ENCODE results near the gene ARHGAP42. TPM values are rescaled to one million over a fixed set of nuclear protein-coding genes. Genes with fewer than 3 reads are reported as not detected.

ARHGAP42 gene
- total and polyA plus RNA-seq, 10 of the 15 experiments (the other 5 are each of a cell fraction or from before 2014, with no cell fraction given) = 1.8 to 6.3 (median 3.2) TPM

- TF ChIP-seq NKRF (conservative IDR thresholded peaks at IDR 0.05) (no peak), CHD2 (IDR thresholded peaks at IDR 0.05; ENCODE audit: borderline replicate concordance, low read depth, low read length) (no peak), IRF5 (IDR thresholded peaks at IDR 0.05; ENCODE audit: borderline replicate concordance) (no peak), DPF2 (IDR thresholded peaks at IDR 0.05) (no peak), ZBED1 (IDR thresholded peaks at IDR 0.05; ENCODE audit: borderline replicate concordance) (no peak), ZNF274 (IDR thresholded peaks at IDR 0.05; ENCODE audit: insufficient read depth, insufficient read length) (no peak)
These were observed 7.0 kb upstream of the ARHGAP42 start (continued) for GRCh38 chr11:100680070-100680469.

- DNase-seq (ENCODE audit: low read depth, low spot score) (peak; percentile 95), FAIRE-seq (peak; percentile 99), ATAC-seq (peak; percentile 97)
- Histone ChIP-seq H3K9me3 (replicated peaks; ENCODE audit: control insufficient read depth, insufficient read depth, low read length) (no peaks in the 10 kb centered on the region), H4K20me1 (ENCODE audit: control insufficient read depth, insufficient read depth) (no peaks in the 10 kb centered on the region), H3K27me3 (replicated peaks in 1 of 2; ENCODE audit: control insufficient read depth in 2 of 2, insufficient read depth in 2 of 2, low read length in 1 of 2) (no peaks in the 10 kb centered on the region), H3K36me3 (ENCODE audit: control insufficient read depth in 2 of 2, insufficient read depth in 2 of 2, low read length in 1 of 2) (no peaks in the 10 kb centered on the region), H3K4me3 (no peak overlapping the region; the same call in 1 of the 2 replicates), H3K27ac (ENCODE audit: control insufficient read depth, insufficient read depth) (peak overlapping the region; percentile 51), H3K4me1 (ENCODE audit: control insufficient read depth, insufficient read depth, low read length) (peaks cover 41% of the 10 kb centered on the region), H3K4me2 (ENCODE audit: control insufficient read depth, insufficient read depth) (peak overlapping the region; percentile 66), H3K79me2 (ENCODE audit: control insufficient read depth, insufficient read depth, low read length) (no peaks in the 10 kb centered on the region), H2AFZ (ENCODE audit: control insufficient read depth, low read depth, low read length) (no peak overlapping the region; the same call in 1 of the 2 replicates), H3K9ac (ENCODE audit: control insufficient read depth, insufficient read depth, low read length) (no peak overlapping the region)
- SMC1A ChIA-PET (ENCODE audit: uncharacterized antibody, unreplicated experiment) = interaction anchor here (0.6 to 1.9 kb wide), 13 partner anchors 8 to 229 kb away, joined by 3 to 13 read pairs (median 3); no protein-coding TSS in a partner anchor
- in situ Hi-C loops (cut with MboI) (loop anchor here (5.0 to 10.0 kb wide), 3 partner anchors 104 to 244 kb away; no protein-coding TSS in a partner anchor), intact Hi-C loops (cut with micrococcal nuclease; ENCODE audit: unreplicated experiment) (loop anchor here (1.0 to 5.0 kb wide), 2 partner anchors 131 to 174 kb away; no protein-coding TSS in a partner anchor)
- no TSS peak for BruUV-seq (replicated peaks)
- POLR2A ChIA-PET = no interaction called here
- WGBS (ENCODE audit: insufficient coverage, insufficient replicate concordance, low lambda C conversion rate, missing lambda C conversion rate) = under 1% methylated on average over 8 of the region's 8 CpGs
- RAD21 ChIA-PET (ENCODE audit: unreplicated experiment) = interaction anchor here (0.9 to 2.0 kb wide), 8 partner anchors 9 to 251 kb away, joined by 3 to 9 read pairs (median 4); no protein-coding TSS in a partner anchor
- CTCF ChIA-PET = interaction anchor here (0.8 to 4.5 kb wide), 16 partner anchors 9 to 251 kb away, joined by 3 to 30 read pairs (median 4); no protein-coding TSS in a partner anchor
- TF ChIP-seq MYB (IDR thresholded peaks at IDR 0.05; ENCODE audit: borderline replicate concordance, low read depth, low read length) (no peak), PAX8 (IDR thresholded peaks at IDR 0.05) (no peak), ZNF207 (IDR thresholded peaks at IDR 0.05; ENCODE audit: borderline replicate concordance) (no peak; the same call in 1 of the 2 replicates), NFYA (IDR thresholded peaks at IDR 0.05; ENCODE audit: borderline replicate concordance, low read depth, low read length) (no peak), NR2C1 (IDR thresholded peaks at IDR 0.05) (no peak), MLLT1 (IDR thresholded peaks at IDR 0.05) (peak; percentile 9; the same call in 1 of the 2 replicates), HDGF (IDR thresholded peaks at IDR 0.05) (peak; percentile 63; the same call in 1 of the 2 replicates), CREM (IDR thresholded peaks at IDR 0.05; ENCODE audit: low read depth) (peak; percentile 86), TCF3 (IDR thresholded peaks at IDR 0.05; ENCODE audit: borderline replicate concordance, insufficient read depth, low read depth, low read length) (peak; percentile 94; the same call in 1 of the 2 replicates)
These were observed 6.0 kb upstream of the ARHGAP42 start for GRCh38 chr11:100681064-100681502.

Data from GM12878 (cell line).